Adrenal gland (tissue), 5 donors: ENCODE results near the gene BTBD7.

Source experiments
- POLR2A ChIP-seq, 2 donors: fragments of 450-650 bp; IDR thresholded peaks; one replicate each; pipeline ENCODE4 v1.6.1; 2017; ENCODE audit warnings: antibody characterized with exemption in 2 of 2, mild to moderate bottlenecking in 2 of 2, moderate library complexity in 1 of 2
- TF ChIP-seq, protein P1 (sequence below), 6 experiments: fragments of 450-650 bp in 4 of 6; fragments of 200-600 bp in 2 of 6; sonication (generic) in 1 of 6; IDR thresholded peaks; 1 replicate in 5 of 6; 2 replicates in 1 of 6; pipeline versions ENCODE4 v1.5.1 to v1.8.0; 2016 to 2021; ENCODE audit warnings: antibody characterized with exemption in 6 of 6, mild to moderate bottlenecking in 2 of 6, moderate library complexity in 1 of 6
- donor health status: DM: no; HTN: no; CAD: no.

DNA sequence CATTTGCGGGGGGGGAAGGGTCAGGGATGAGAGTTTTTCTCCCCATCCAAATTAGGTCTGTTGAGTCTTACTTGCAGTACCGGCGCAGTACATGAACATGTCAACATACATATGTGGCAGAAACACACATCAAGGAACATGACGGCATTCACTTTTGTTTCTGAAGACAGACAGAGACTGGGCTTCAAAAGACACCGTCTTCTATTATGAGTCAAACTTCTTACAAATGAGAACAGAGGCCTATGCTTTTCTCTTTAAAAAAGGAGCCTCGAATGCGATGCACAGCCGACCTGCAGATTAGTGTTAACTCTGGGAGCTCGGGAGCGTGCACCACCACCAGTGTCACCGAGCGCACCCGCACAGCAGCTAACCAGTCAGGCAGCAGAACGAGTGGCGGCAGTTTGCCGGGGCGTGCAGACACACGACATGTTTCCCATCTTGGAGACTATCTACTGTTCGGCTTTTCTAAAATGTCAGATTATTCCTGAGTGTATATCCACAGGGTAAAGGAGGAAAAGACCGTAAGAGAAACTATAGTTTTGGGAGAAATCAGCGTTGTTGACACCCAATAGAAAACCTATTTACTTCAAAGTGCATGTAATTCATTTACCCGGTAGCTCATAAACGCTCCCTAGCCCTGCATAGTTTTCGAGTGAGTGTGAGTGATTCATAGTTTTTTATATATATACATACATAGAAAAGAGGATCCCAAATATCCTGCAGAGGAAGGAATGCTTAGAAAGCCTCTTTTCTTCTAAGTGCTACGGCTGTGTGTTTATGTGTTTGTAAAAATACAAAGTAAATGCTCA is 92.8 kb downstream of the BTBD7 start:
- TF ChIP-seq, protein P1, sequence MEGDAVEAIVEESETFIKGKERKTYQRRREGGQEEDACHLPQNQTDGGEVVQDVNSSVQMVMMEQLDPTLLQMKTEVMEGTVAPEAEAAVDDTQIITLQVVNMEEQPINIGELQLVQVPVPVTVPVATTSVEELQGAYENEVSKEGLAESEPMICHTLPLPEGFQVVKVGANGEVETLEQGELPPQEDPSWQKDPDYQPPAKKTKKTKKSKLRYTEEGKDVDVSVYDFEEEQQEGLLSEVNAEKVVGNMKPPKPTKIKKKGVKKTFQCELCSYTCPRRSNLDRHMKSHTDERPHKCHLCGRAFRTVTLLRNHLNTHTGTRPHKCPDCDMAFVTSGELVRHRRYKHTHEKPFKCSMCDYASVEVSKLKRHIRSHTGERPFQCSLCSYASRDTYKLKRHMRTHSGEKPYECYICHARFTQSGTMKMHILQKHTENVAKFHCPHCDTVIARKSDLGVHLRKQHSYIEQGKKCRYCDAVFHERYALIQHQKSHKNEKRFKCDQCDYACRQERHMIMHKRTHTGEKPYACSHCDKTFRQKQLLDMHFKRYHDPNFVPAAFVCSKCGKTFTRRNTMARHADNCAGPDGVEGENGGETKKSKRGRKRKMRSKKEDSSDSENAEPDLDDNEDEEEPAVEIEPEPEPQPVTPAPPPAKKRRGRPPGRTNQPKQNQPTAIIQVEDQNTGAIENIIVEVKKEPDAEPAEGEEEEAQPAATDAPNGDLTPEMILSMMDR (IDR thresholded peaks at IDR 0.05) = no peak
- TF ChIP-seq POLR2A (IDR thresholded peaks at IDR 0.05) = no peak
